NCI-H2029 (cell line): ENCODE data around the gene METTL4.

Source experiments
- DNase-seq: peaks from one replicate; lab custom pipeline; 2025; lab: John Stamatoyannopoulos, UW

Gene METTL4

DNA sequence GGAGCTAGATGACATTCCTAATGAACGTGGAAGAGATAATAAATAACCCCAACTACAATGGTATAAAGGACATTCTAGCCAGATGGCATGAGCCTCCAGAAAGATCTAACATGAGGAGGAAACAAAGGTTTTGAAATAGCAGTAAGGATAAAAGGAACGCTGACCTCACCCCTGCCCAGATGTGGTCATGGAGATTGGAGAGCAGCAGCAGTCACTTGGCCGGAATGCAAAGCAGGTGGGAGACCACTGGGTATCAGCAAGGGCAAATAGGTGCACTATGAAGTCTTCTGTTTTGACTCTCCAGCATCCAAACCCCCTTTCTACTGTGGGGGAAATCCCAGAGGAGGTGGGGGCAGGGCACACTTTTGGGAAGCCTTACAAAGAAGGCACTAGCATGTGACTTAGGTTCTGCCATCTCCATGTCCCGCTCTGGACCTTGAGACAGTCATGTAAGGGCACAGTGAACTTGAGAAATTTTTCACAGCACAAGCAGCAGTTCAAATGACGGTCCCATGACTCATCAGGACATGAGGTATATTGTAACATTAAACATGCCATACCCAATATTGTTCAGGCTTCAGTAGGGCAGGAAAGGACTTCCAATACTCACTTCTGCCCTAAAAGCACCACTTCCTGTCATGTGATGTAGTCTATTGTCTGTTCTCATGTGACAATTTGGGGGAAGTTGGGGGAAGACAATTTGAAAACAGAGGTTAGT, 55.2 kb downstream of the METTL4 start:
- no peak for DNase-seq

DNA sequence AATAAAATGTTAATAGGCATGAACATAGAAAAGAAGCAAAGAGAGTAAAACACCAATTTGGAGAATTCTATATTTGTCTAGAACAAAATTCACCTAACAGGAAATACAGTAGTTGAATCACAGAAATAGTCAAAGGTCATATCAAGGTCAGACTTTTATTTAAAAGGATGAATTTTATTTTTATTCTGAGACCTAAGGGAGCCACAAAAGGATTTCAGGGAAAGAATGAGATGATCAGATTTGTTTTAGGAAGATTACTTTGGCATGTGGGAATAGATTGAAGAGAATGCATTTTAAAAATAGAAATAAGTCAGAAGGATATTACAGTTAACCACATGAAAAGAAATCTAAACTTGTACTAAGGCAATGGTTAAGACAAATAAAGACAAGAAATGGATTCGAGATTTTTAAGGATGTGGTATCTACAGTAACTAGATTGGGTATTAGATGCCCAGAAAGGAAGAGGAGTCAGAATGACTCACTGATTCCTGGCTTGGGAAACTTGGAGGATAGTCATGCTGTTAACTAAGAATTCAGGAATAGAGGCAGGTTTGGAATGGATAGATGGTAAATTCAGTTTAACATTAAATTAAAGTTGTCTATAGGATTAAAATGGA, 56.0 kb downstream of the METTL4 start:
- DNase-seq = no peak

DNA sequence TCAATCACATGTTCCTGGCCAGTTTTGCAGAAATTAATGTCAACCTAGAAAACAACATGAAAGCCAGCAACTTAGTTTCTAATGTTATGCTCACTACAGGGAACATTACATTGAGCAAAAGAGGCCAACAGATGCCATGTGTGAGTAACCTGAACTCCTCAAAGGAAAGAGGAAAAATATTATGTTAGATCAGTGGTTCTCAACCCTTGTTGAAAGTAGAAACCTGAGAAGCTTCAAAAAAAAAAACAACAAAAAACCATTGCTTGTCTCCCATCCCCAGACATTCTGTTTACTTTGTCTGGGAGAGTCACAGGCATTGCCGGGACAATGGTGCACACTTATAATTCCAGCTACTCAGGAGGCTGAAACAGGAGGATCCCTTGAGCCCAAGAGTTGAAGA, 57.7 kb downstream of the METTL4 start:
- DNase-seq = peak; percentile 62

DNA sequence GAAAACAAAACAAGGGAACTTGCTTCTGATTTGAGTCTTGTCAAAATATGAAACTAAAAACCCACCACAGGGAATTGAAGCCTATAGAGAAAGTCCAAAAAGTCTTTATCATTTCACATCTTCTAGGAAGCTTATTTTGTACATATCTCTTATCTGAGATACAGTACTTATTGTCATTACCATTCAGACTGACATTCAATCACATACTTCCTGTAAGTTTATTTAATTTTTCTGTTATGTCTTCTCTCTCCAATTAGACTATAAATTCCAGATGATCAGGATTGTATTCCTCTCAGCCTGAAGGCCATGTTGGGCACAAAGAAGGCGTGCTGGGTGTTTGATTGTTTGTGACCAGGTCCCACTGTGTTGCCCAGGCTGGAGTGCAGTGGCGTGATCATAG, 59.2 kb downstream of the METTL4 start:
- DNase-seq = no peak

DNA sequence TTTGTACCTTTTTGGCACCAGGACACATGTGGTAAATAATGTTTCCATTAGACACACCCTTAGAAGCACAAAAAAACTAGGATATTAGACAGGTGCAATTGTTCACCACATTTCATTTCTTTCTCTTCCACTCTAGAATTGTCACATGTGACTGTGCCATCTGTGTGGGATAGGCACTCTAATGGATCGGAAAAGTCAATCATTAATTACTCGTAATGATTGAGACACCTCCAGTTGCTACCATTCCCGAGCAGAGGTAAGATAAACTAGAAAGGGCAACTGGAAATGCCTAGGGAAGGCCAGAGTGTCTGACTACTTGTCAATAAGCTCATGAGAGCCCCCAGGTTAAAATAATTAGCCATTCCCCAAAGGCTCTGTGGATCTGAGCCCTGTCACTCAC, 59.9 kb downstream of the METTL4 start:
- no peak for DNase-seq

DNA sequence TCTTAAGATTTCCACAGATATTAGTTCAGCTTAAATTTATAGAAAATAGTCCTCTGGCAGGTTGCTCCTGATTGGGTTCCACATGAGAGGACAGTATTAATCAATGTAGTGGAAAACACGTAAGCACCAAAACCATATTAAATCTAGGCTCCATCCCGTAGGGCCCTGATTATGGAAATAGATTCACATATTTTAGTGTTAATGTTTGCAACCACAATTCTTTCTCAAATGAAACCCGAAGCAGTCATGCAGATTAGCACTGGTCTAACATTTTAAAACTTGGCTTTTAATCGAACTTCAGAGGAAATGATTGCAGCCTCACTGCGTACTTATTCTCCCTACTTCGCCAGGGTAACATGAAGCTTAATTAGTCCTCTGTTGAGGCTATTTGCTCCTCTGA, 60.9 kb downstream of the METTL4 start:
- DNase-seq = no peak

DNA sequence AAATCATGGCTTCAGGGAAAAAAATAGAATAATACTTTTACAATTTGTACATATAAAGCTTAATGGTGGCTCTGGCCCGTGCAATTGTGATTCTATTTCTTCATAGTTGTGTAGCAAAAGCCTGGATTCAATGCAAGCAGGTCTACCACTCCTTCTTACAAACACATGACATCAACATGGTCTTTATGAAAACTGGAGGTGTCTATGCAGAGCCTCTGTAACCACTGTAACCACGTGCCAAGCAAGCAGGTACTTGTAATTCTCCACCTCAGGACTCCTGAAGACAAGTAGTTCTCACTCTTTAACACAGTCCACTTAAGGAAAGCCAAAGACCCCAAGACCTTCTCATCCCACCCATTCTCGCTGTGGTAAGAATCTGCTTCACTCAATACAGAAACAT, 62.6 kb downstream of the METTL4 start:
- no peak for DNase-seq

DNA sequence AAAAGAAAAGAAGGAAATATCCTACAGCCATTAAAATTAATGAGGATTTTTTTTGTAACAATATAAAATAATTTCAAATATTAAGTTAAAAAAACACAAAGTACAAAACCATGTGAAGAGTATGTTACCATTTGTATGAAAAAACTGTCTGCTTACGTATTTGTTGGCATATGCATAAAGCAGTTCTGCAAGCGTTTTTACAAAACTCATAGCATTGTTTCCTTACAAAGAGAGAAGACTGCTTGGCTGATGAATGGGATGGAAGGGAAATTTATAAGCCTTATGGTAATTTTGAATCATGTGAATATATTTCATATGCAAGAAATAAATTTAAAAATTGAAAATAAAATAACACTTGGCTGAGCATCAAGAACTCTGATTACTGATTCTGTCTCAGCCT, 63.1 kb downstream of the METTL4 start:
- no peak for DNase-seq

DNA sequence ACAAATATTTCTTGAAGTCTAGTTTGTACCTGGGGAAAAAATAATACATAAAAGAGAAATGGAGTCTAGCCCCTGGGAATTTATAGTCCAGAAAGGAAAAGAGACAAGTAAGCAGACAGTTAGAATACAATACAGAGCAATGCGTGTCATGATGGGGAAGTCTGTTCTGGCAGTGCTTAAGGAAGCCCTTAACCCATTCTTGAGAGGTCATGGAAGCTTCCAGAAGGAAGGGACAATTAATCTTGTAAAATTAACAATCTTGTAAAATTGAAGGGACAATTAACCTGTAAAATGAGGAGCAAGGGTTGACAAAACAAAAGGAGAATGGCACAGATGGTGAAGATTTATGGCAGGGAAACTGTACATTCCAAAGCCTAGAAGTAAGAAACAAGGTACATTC, 66.7 kb downstream of the METTL4 start:
- no peak for DNase-seq

DNA sequence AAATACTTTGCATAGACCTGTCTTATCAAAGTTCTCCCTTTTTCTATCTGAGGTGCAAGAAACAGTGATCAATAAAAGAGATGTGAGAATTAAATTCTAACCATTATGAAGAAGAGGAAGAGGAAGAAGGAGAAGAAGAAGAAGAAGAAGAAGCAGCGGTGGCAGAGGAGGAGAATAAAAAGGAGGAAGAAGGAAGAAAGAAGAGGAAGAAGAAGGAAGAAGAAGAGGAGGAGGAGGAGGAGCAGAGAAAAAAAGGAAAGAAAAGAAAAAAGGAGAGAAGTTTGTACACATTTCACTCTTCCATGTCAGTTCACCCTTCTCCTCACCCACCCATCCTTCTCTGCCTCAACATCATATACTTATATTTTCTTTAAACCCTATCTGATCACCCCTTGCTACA, 68.4 kb downstream of the METTL4 start:
- no peak for DNase-seq

DNA sequence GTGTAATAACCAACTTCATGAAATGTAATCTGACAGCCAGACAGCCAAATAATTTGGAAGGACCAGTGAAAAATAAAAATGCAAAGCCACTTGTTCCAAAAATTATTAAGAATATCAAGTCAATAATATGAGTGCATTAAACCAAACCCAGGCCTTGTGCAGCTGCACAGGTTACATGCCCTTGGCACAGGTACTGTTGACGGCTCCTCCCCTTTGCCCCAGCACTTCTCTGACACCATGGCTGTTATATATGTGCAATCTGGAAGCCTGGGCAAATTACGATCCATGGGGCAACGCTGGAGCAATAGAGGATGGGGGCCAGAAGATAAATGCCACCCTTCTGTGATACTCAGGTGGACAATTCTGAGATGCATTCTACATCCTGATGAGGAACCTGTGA, 68.9 kb downstream of the METTL4 start:
- DNase-seq = no peak

DNA sequence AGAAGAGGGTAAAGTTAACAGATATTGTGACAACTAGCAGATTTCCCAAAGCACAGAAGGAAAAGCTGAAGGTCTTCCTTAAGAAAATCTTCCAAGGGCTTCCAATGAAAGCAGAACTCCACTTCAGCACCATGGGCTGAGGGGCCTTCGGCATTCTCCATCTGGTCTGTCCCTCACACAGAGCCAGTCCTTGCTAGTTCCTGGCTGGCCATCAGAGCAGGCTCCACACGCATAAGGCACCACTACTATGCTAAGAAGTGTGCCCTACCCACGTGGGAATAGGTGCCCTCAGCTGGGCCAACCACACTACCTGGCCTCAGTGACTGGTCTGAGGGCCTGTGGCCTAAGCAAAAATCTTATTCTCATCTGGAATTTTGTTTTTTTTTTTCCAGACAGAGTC, 73.5 kb downstream of the METTL4 start:
- DNase-seq = no peak

DNA sequence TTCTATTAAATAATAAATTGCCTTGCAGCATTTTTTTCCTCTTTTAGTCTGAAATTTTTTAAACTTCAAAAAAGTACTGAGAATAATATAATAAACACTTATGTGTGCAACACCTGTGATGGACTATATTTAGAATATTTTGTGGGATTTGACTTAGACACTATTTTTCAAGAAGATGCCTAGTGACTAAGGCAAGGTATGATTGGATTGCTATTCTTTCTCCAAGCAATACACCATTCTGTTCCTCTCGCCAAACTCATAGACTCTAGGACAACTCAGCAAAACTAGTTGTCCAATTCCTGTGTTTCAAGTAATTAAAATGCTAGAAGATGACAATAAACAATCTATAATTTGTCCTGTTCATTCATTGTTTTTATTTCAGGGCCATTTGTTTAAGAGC, 75.9 kb downstream of the METTL4 start:
- no peak for DNase-seq

DNA sequence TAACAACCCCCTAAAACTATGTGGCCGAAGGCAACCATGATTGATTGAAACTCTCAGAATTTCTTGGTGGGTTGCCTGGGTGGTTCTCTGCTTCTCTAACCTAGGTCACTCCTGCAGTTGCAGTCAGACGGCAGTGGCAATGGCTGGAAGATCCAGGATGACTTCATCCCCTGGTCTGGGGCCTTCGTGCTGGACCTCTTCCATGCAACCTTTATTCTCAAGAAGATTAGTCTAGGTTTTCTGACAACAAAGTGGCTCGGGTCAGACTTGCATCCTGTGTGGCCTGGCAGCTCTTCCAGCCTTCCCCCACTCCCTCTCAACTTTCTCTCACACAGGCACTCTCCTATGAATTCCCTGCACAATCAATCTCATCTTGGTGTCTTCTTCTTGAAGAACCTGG, 76.4 kb downstream of the METTL4 start:
- no peak for DNase-seq
